HCT116 (cell line): Measurements from ENCODE around the gene CENPL.

Experiments used
- CEBPB ChIP-seq: IDR thresholded peaks from 2 replicates; pipeline ENCODE4 v1.6.1; 2012; ENCODE audit warnings: low read depth
- EGR1 ChIP-seq: IDR thresholded peaks from 2 replicates; pipeline ENCODE4 v1.6.1; 2012; ENCODE audit warnings: low read depth
- EZH2phosphoT487 ChIP-seq: fragments of 200-600 bp; IDR thresholded peaks from 2 replicates; pipeline ENCODE4 v1.6.1; 2018; ENCODE audit warnings: antibody characterized with exemption, borderline replicate concordance
- POLR2A ChIP-seq: IDR thresholded peaks from 2 replicates; pipeline ENCODE4 v1.7.0; 2011; ENCODE audit warnings: borderline replicate concordance; ENCODE audit not compliant: insufficient read depth, insufficient read length; ENCODE audit errors: extremely low read depth
- POLR2AphosphoS5 ChIP-seq: IDR thresholded peaks from 2 replicates; pipeline ENCODE4 v1.6.1; 2011; ENCODE audit warnings: mild to moderate bottlenecking, low read depth, low read length, moderate library complexity
- TCF7L2 ChIP-seq: IDR thresholded peaks from 2 replicates; pipeline ENCODE4 v1.7.0; 2011; ENCODE audit warnings: borderline replicate concordance, inconsistent platforms; ENCODE audit not compliant: insufficient read depth, insufficient read length; ENCODE audit errors: extremely low read depth
- YY1 ChIP-seq: IDR thresholded peaks from 2 replicates; pipeline ENCODE4 v1.6.1; 2011; ENCODE audit warnings: low read length, low read depth, moderate library complexity, mild to moderate bottlenecking; ENCODE audit not compliant: insufficient replicate concordance; ENCODE audit errors: extremely low read depth
- ZFX ChIP-seq: fragments of 450-650 bp; IDR thresholded peaks from 2 replicates; pipeline ENCODE4 v1.6.1; 2017
- TF ChIP-seq, protein P1 (sequence below), 3 experiments: fragments of 200-600 bp in 1 of 3; sonication (generic) in 1 of 3; IDR thresholded peaks in 2 of 3; conservative IDR thresholded peaks in 1 of 3; 2 replicates each; pipeline ENCODE4 v1.5.1; 2012 to 2017; ENCODE audit warnings: low read depth in 2 of 3, low read length in 2 of 3, antibody characterized with exemption in 1 of 3, borderline replicate concordance in 1 of 3, control low read depth in 1 of 3, mild to moderate bottlenecking in 1 of 3, mixed read lengths in 1 of 3, mixed run types in 1 of 3, moderate library complexity in 1 of 3; ENCODE audit not compliant: insufficient read depth in 1 of 3
- TF ChIP-seq, protein P2 (sequence below): IDR thresholded peaks from 2 replicates; pipeline ENCODE4 v1.6.1; 2012; ENCODE audit warnings: low read depth

DNA sequence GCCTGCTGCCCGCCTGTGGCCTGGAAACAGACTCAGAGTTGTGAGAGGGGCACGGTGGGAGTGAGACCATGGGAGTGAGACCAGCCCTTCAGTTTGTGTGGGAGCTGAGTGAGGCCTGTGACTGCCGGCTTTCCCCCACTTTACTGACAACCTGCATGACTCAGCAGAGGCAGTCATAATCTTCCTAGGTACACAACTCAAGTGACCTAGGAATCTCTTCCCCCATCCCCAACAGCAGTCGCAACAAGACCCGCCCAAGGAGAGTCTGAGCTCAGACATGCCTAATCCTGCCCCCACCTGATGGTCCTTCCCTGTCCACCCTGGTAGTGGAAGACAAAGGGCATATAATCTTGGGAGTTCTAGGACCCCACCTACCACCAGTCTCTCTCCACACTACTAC lies 65.7 kb downstream of the CENPL start:
- TF ChIP-seq, protein P1, sequence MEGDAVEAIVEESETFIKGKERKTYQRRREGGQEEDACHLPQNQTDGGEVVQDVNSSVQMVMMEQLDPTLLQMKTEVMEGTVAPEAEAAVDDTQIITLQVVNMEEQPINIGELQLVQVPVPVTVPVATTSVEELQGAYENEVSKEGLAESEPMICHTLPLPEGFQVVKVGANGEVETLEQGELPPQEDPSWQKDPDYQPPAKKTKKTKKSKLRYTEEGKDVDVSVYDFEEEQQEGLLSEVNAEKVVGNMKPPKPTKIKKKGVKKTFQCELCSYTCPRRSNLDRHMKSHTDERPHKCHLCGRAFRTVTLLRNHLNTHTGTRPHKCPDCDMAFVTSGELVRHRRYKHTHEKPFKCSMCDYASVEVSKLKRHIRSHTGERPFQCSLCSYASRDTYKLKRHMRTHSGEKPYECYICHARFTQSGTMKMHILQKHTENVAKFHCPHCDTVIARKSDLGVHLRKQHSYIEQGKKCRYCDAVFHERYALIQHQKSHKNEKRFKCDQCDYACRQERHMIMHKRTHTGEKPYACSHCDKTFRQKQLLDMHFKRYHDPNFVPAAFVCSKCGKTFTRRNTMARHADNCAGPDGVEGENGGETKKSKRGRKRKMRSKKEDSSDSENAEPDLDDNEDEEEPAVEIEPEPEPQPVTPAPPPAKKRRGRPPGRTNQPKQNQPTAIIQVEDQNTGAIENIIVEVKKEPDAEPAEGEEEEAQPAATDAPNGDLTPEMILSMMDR (IDR thresholded peaks at IDR 0.05 in 2 of 3, conservative IDR thresholded peaks at IDR 0.05 in 1 of 3; ENCODE audit: borderline replicate concordance in 1 of 3, insufficient read depth in 1 of 3, low read depth in 2 of 3, low read length in 2 of 3): no peak
- TF ChIP-seq POLR2A (no peak), POLR2AphosphoS5 (no peak), ZFX (no peak), EGR1 (no peak), TCF7L2 (no peak), YY1 (no peak), EZH2phosphoT487 (no peak), CEBPB (no peak)
- TF ChIP-seq, protein P2, sequence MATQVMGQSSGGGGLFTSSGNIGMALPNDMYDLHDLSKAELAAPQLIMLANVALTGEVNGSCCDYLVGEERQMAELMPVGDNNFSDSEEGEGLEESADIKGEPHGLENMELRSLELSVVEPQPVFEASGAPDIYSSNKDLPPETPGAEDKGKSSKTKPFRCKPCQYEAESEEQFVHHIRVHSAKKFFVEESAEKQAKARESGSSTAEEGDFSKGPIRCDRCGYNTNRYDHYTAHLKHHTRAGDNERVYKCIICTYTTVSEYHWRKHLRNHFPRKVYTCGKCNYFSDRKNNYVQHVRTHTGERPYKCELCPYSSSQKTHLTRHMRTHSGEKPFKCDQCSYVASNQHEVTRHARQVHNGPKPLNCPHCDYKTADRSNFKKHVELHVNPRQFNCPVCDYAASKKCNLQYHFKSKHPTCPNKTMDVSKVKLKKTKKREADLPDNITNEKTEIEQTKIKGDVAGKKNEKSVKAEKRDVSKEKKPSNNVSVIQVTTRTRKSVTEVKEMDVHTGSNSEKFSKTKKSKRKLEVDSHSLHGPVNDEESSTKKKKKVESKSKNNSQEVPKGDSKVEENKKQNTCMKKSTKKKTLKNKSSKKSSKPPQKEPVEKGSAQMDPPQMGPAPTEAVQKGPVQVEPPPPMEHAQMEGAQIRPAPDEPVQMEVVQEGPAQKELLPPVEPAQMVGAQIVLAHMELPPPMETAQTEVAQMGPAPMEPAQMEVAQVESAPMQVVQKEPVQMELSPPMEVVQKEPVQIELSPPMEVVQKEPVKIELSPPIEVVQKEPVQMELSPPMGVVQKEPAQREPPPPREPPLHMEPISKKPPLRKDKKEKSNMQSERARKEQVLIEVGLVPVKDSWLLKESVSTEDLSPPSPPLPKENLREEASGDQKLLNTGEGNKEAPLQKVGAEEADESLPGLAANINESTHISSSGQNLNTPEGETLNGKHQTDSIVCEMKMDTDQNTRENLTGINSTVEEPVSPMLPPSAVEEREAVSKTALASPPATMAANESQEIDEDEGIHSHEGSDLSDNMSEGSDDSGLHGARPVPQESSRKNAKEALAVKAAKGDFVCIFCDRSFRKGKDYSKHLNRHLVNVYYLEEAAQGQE: no peak
